LHCN-M2 (cell line): Measurements from ENCODE around the gene TBL3. TPM values are rescaled to one million over a fixed set of nuclear protein-coding genes. Genes with fewer than 3 reads are reported as not detected.
A peak's percentile ranks its signal among the peaks of the same experiment; 100 is the strongest.

Experiments
- DNase-seq: peaks from one replicate; pipeline ENCODE4 v3.0.0-alpha.2; 2012; ENCODE audit warnings: low read depth
- total RNA-seq: library from RNA; depleted of rRNA; stranded (reverse); fragments of >200 nt; gene quantifications from 2 replicates; pipeline ENCODE4 v1.2.3, GENCODE V29; 2014

Gene TBL3
- total RNA-seq, 1 experiment from 2014 or later = 52.1 TPM

GRCh38 chr16:1963806-1964505 lies 7.9 kb upstream of the TBL3 start:
- peak; percentile 45 for DNase-seq

GRCh38 chr16:1964506-1965395 lies 7.1 kb upstream of the TBL3 start, which contains the start of gene RPS2:
RPS2 (minus strand) TSS chr16:1964826; CDS start chr16:1964625, 201 bp downstream.
- DNase-seq = peak; percentile 97

GRCh38 chr16:1965396-1966001 lies 6.4 kb upstream of the TBL3 start:
- no peak for DNase-seq

- DNase-seq = no peak
Observed at GRCh38 chr16:1966460-1966859, 5.4 kb upstream of the TBL3 start, which contains the start of gene RNF151. RNF151 (plus strand) TSS chr16:1966856; CDS start chr16:1966882, 26 bp downstream.

GRCh38 chr16:1968146-1968953 lies 3.5 kb upstream of the TBL3 start:
- DNase-seq = no peak

- DNase-seq = no peak
Observed at GRCh38 chr16:1972490-1972877, 631 bp downstream of the TBL3 start.

- no peak for DNase-seq
Observed at GRCh38 chr16:1973461-1974156, 1.8 kb downstream of the TBL3 start.

GRCh38 chr16:1974157-1975070 lies 2.6 kb downstream of the TBL3 start:
- no peak for DNase-seq

GRCh38 chr16:1975432-1976215 lies 3.8 kb downstream of the TBL3 start:
- DNase-seq = no peak

GRCh38 chr16:1976216-1976520 lies 4.3 kb downstream of the TBL3 start:
- DNase-seq = no peak

GRCh38 chr16:1976951-1977874 lies 5.4 kb downstream of the TBL3 start:
- DNase-seq = no peak

- no peak for DNase-seq
Observed at GRCh38 chr16:1977875-1978268, 6.0 kb downstream of the TBL3 start.

- no peak for DNase-seq
Observed at GRCh38 chr16:1978476-1979120, 6.7 kb downstream of the TBL3 start.

GRCh38 chr16:1979271-1980029 lies 7.6 kb downstream of the TBL3 start:
- DNase-seq = no peak

- DNase-seq = no peak
Observed at GRCh38 chr16:1980030-1980769, 8.3 kb downstream of the TBL3 start.

- DNase-seq = no peak
Observed at GRCh38 chr16:1980770-1981087, 8.9 kb downstream of the TBL3 start.
